Activated T-cell treated with anti-CD3 and anti-CD28 coated beads, Interleukin-2, amount 50 U/mL, for 48 hours (primary cell): ENCODE measurements around the gene FYCO1.
A peak's percentile ranks its signal among the peaks of the same experiment; 100 is the strongest.

ENCODE experiments used
- DNase-seq, 2 experiments: peaks; one replicate each; pipeline ENCODE4 v3.0.0-alpha.2; 2020

FYCO1 gene

GRCh38 chr3:45884368-45885201 is 111.0 kb downstream of the FYCO1 start:
- peak in 1 of 2 experiments; percentile 45 for DNase-seq

- peak; percentile 47 to 54 for DNase-seq
These were observed 114.3 kb downstream of the FYCO1 start for GRCh38 chr3:45881078-45882022.

- no peak for DNase-seq
These were observed 114.9 kb downstream of the FYCO1 start for GRCh38 chr3:45880725-45881077.

- no peak for DNase-seq
These were observed 117.5 kb downstream of the FYCO1 start for GRCh38 chr3:45878124-45878523.

DNA sequence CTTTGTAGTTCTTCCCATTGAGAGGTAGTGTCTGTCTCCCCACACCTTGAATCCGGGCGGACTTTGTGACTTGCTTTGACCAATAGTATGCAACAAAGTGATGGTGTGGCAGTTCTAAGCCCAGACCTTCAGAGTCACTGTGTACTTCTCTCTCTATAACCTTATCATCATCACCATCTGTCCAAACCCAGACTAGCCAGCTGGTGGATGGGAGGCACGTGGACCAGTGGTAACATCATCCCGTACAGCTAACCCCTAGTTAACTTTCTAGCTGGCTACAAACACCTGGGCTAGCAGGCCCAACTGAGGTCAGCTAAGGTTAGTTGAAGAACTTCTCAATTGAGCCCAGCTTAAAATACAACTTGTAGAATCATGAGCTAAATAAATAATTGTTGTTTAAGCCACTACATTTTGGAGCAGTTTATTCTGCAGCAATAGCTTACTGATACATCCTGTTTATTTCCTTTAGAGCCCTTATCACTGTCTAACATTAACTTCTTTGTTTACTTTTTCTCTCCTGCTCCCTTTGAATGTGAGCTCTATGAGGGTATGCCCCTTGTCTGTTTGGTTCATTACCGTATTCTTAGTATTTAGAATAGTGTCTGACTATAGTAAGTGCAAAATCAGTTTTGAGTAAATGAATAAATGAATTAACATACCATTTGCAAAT is 120.8 kb downstream of the FYCO1 start:
- no peak for DNase-seq

DNA sequence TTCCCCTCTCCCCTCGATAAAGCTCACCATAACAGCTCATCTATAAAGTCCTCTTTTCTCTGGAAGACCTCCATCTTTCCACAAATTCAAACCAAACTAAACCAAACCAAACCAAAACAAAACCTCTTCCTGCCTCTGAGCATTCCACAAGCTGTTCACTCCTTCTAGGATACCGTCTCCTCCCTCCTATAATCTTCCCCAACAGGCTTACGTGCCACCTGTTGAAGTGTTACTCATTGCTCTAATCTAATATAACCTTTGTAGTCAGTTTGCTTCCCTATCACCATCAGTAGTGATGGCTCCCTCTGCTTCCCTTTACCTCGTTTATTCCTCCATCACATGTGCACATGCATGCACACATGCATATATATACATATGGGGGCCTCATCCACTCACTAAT is 122.0 kb downstream of the FYCO1 start:
- DNase-seq, result no peak

DNA sequence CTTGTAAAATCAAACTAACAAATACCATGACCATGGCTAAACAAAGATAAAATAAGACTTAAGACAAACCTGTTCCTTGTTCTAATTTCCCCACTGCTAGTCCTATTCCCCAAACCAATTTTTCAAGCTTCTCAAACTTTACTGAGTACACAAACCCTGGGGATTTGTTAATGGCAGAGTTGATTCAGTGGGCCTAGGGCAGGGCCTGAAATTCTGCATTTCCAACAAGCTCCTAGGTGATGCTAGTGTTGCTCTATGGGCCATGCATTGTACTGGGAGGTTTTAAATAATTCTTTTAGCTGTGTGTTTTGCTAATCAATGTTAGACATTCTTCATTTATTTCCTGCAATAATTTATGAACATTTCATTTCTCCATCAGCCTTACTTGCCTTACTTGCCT is 122.6 kb downstream of the FYCO1 start:
- DNase-seq, result no peak

DNA sequence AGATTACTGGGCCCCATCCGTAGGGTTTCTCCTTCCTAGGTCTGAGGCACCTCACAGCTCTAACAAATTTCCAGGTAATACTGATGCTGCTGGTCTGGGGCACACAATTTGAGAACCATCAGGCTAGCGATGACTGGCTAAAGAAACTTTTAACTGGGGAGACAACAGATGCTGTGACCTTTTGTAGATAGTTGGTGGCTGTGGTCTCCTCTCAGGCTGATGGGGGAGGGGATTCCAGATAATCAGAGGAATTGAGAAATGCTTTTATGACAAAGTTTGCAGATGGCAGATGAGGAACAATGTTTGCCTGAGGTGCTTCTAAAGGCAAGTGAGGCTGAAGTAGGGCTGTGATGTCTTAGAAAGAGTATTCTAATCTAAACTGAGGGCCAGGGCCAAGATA is 123.1 kb downstream of the FYCO1 start:
- no peak for DNase-seq

- DNase-seq, result no peak
These were observed 123.8 kb downstream of the FYCO1 start for GRCh38 chr3:45871780-45872179.

DNA sequence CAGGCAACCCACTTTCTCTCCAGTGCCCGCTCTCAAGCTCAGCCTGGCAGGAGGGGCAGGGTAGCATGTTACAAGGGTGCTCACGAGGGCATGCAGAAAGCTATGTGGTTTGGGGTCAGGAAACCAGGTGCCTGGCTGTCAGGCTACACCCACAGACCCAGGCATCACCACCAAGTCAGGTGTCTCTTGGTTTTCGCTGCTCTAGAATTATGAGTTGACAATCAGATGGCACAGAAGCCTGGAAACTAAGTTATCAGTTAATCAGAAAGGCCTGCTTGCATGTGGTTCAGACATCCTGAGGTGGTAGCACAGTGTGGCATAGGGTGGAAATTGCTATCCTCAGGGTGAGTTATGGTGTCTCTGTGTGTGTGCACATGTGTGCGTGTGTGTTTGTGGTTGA is 125.5 kb downstream of the FYCO1 start:
- DNase-seq, result peak; percentile 55 to 60

DNA sequence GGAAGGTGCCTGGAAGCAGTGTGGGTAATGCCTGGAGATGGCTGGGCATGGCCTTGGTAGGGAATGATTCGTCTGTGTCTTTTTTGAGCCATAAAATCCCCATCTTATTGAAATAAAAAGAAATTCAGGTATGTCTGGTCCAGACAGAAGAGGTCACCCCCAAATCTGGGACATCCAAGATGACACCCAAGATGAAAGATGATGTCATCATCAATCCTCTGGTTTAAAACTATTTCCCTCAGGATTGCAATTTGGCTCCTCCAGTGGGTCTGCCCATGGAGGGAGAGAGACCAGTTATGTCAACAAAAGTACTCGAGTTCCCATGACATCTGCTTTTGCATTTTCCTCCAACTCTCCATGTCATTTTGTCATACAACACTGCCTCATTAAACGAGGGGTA is 126.0 kb downstream of the FYCO1 start:
- DNase-seq, result no peak

- no peak for DNase-seq
These were observed 127.0 kb downstream of the FYCO1 start for GRCh38 chr3:45868650-45869049.

DNA sequence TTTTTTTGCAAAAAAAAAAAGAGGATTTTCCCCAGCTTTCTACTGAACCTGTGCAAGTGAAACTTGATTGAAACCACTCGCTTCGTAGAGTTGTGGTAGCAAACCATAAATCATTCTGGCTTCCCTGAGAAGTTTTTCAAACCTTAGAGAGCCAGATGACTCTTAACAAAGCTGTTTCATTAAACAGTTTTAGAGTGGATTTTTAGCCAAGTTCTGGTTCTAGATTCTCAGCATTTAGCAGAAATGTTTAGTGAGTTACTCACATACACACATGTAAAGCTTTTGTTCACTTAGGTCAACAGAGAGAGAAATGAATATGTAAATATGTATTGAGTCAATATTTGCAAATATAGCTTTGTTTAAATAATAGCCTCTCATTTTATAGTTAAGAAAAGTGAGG is 127.4 kb downstream of the FYCO1 start:
- DNase-seq, result no peak
